ENCODE data around the gene KRTAP5-5. TPM values are rescaled to one million over a fixed set of nuclear protein-coding genes. Genes with fewer than 3 reads are reported as not detected.
"Not testable (repeated sequence)": the region's sequence is repeated elsewhere in the genome, so short reads cannot be mapped to it uniquely, and the experiment has no call there.

Gene KRTAP5-5
- polyA plus RNA-seq, 1 donor (not counting 4 experiments of a cell fraction or from before 2014, with no cell fraction given): not detected

DNA sequence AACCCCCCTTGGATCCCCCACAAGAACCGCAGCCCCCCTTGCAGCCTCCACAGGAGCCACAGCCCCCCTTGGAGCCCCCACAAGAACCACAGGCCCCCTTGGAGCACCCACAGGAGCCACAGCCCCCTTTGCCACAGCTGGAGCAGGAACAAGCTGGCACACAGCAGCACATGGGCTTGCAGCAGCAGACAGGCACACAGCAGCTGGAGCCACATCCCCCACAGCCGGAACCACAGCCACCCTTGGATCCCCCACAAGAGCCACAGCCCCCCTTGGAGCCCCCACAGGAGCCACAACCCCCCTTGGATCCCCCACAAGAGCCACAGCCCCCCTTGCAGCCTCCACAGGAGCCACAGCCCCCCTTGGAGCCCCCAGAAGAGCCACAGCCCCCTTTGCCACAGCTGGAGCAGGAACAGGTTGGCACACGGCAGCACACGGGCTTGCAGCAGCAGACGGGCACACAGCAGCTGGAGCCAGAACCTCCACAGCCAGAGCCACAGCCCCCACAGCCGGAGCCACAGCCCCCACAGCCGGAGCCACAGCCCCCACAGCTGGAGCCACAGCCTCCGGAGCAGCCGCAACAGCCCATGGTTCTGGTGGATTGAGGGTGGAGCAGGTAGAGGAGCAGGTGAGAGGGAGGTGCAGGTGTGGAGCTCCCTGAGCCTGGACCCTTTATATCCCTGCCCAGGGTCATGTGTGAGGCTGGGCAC lies 44.8 kb upstream of the KRTAP5-5 start, which contains the start of gene KRTAP5-1:
Gene KRTAP5-1 (minus strand): TSS at position 623 of the 710 bp plus-strand sequence. CDS start 34 bp downstream, at position 589.
- H3K9me3 ChIP-seq (ENCODE audit: control insufficient read depth, low read depth, low read length); H4K20me1 ChIP-seq (ENCODE audit: control insufficient read depth, extremely low read depth, insufficient read depth, low read length); H3K27me3 ChIP-seq (ENCODE audit: control insufficient read depth, extremely low read depth, insufficient read depth, low read length); H3K9ac ChIP-seq (ENCODE audit: control insufficient read depth, extremely low read depth, insufficient read depth, low read length); FAIRE-seq; H2AFZ ChIP-seq (ENCODE audit: control insufficient read depth, low read length); H3K9me1 ChIP-seq (ENCODE audit: control insufficient read depth, extremely low read depth, insufficient read depth, low read length); DNase-seq (ENCODE audit: low read depth, low spot score); H3K4me2 ChIP-seq (ENCODE audit: control insufficient read depth, extremely low read depth, insufficient read depth, low read depth, low read length); dilution Hi-C loops (cut with MboI; ENCODE audit: extremely low pct_ligation_motif_present, low sequenced_read_pairs); H3K36me3 ChIP-seq (ENCODE audit: control insufficient read depth in 2 of 2, extremely low read depth in 1 of 2, insufficient read depth in 2 of 2, low read length in 2 of 2); H3K4me1 ChIP-seq (ENCODE audit: control insufficient read depth, extremely low read depth, insufficient read depth, low read length); H3K4me3 ChIP-seq (ENCODE audit: control insufficient read depth in 2 of 3, extremely low read depth in 1 of 3, insufficient read depth in 2 of 3, low read depth in 1 of 3, low read length in 3 of 3); H3K27ac ChIP-seq (ENCODE audit: control insufficient read depth, insufficient read depth, low read length); H3K79me2 ChIP-seq (ENCODE audit: control insufficient read depth, insufficient read depth, low read length): not testable (repeated sequence)

DNA sequence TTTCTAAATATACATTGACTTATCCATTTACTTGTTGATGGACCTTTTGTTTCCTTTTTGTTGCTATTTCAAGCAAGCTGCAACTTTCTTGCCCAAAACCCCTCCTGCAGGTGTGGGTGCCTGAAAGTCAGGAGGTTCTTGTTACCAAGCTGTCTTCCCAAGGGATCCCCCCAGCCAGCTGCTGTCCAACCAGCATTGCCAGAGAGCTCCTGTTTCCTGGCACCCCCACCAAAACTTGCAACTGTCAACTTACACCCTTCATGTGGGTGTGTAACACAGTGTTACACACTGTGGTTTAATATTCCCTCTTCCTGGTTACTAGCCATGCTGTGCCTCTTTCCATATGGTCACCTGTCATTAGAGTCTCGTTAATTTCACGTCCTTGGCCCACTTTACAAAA lies 42.9 kb upstream of the KRTAP5-5 start:
- H2AFZ ChIP-seq (ENCODE audit: control insufficient read depth, low read length): no peak overlapping the region
- H3K27ac ChIP-seq (ENCODE audit: control insufficient read depth, insufficient read depth, low read length): no peak overlapping the region
- H3K9me3 ChIP-seq (ENCODE audit: control insufficient read depth, low read depth, low read length): no peaks in the 10 kb centered on the region
- H3K4me2 ChIP-seq (ENCODE audit: control insufficient read depth, extremely low read depth, insufficient read depth, low read depth, low read length): no peak overlapping the region
- no peaks in the 10 kb centered on the region for H3K27me3 ChIP-seq (ENCODE audit: control insufficient read depth, extremely low read depth, insufficient read depth, low read length)
- FAIRE-seq (no peak), DNase-seq (ENCODE audit: low read depth, low spot score) (no peak)
- H3K36me3 ChIP-seq (ENCODE audit: control insufficient read depth in 2 of 2, extremely low read depth in 1 of 2, insufficient read depth in 2 of 2, low read length in 2 of 2): no peaks in the 10 kb centered on the region
- H3K79me2 ChIP-seq (ENCODE audit: control insufficient read depth, insufficient read depth, low read length): no peaks in the 10 kb centered on the region
- dilution Hi-C loops (cut with MboI; ENCODE audit: extremely low pct_ligation_motif_present, low sequenced_read_pairs): no loop called here
- H3K9me1 ChIP-seq (ENCODE audit: control insufficient read depth, extremely low read depth, insufficient read depth, low read length): no peaks in the 10 kb centered on the region
- peaks cover 5% of the 10 kb centered on the region for H3K4me1 ChIP-seq (ENCODE audit: control insufficient read depth, extremely low read depth, insufficient read depth, low read length)
- H3K9ac ChIP-seq (ENCODE audit: control insufficient read depth, extremely low read depth, insufficient read depth, low read length): no peak overlapping the region
- H3K4me3 ChIP-seq (ENCODE audit: control insufficient read depth in 2 of 3, extremely low read depth in 1 of 3, insufficient read depth in 2 of 3, low read depth in 1 of 3, low read length in 3 of 3): no peak overlapping the region
- no peaks in the 10 kb centered on the region for H4K20me1 ChIP-seq (ENCODE audit: control insufficient read depth, extremely low read depth, insufficient read depth, low read length)
- no peak for TF ChIP-seq EZH2 (IDR thresholded peaks at IDR 0.05; ENCODE audit: low read length)
- TF ChIP-seq, protein P1, sequence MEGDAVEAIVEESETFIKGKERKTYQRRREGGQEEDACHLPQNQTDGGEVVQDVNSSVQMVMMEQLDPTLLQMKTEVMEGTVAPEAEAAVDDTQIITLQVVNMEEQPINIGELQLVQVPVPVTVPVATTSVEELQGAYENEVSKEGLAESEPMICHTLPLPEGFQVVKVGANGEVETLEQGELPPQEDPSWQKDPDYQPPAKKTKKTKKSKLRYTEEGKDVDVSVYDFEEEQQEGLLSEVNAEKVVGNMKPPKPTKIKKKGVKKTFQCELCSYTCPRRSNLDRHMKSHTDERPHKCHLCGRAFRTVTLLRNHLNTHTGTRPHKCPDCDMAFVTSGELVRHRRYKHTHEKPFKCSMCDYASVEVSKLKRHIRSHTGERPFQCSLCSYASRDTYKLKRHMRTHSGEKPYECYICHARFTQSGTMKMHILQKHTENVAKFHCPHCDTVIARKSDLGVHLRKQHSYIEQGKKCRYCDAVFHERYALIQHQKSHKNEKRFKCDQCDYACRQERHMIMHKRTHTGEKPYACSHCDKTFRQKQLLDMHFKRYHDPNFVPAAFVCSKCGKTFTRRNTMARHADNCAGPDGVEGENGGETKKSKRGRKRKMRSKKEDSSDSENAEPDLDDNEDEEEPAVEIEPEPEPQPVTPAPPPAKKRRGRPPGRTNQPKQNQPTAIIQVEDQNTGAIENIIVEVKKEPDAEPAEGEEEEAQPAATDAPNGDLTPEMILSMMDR (optimal IDR thresholded peaks at IDR 0.05 in 1 of 3, IDR thresholded peaks at IDR 0.05 in 1 of 3, conservative IDR thresholded peaks at IDR 0.05 in 1 of 3; ENCODE audit: extremely low read depth in 1 of 3, insufficient read depth in 2 of 3, low read length in 3 of 3): no peak

DNA sequence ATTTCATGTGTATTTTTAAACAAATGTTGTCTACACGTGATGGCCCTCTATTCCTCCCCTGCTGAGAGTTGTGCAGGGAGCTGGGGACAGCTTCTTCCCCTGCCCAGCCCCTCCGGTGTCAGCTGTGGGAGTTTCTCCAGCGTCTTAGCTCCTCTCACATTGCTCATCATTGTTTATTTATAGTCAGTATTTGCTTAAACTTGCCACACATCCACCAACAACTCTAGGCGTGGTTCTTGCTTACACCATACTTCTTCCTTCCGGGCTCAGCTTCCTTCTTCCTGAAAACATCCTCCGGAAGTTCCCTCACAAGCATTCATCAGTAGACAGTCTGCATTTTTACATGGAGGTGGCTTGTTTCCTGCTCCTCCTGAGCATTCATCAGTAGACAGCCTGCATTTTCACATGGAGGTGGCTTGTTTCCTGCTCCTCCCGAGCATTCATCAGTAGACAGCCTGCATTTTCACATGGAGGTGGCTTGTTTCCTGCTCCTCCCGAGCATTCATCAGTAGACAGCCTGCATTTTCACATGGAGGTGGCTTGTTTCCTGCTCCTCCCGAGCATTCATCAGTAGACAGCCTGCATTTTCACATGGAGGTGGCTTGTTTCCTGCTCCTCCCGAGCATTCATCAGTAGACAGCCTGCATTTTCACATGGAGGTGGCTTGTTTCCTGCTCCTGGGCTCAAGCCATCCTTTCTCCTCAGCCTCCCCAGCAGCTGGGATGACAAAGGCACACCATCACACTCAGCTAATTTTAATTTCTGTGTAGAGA lies 40.2 kb upstream of the KRTAP5-5 start:
- H3K27me3 ChIP-seq (ENCODE audit: control insufficient read depth, extremely low read depth, insufficient read depth, low read length); H3K4me1 ChIP-seq (ENCODE audit: control insufficient read depth, extremely low read depth, insufficient read depth, low read length); H3K9me1 ChIP-seq (ENCODE audit: control insufficient read depth, extremely low read depth, insufficient read depth, low read length); DNase-seq (ENCODE audit: low read depth, low spot score); H3K36me3 ChIP-seq (ENCODE audit: control insufficient read depth in 2 of 2, extremely low read depth in 1 of 2, insufficient read depth in 2 of 2, low read length in 2 of 2); H3K9me3 ChIP-seq (ENCODE audit: control insufficient read depth, low read depth, low read length); dilution Hi-C loops (cut with MboI; ENCODE audit: extremely low pct_ligation_motif_present, low sequenced_read_pairs); H4K20me1 ChIP-seq (ENCODE audit: control insufficient read depth, extremely low read depth, insufficient read depth, low read length); H3K9ac ChIP-seq (ENCODE audit: control insufficient read depth, extremely low read depth, insufficient read depth, low read length); H3K79me2 ChIP-seq (ENCODE audit: control insufficient read depth, insufficient read depth, low read length); H3K4me3 ChIP-seq (ENCODE audit: control insufficient read depth in 2 of 3, extremely low read depth in 1 of 3, insufficient read depth in 2 of 3, low read depth in 1 of 3, low read length in 3 of 3); H3K27ac ChIP-seq (ENCODE audit: control insufficient read depth, insufficient read depth, low read length): not testable (repeated sequence)
- H3K4me2 ChIP-seq (ENCODE audit: control insufficient read depth, extremely low read depth, insufficient read depth, low read depth, low read length): peak overlapping the region; percentile 17
- FAIRE-seq: peak; percentile 5
- peak overlapping the region; percentile 35 for H2AFZ ChIP-seq (ENCODE audit: control insufficient read depth, low read length)
